DND-41 (cell line): Measurements from ENCODE around the gene NDUFB4.

Source experiments
- CTCF ChIP-seq: IDR thresholded peaks from 2 replicates; pipeline ENCODE4 v1.5.1; 2012; ENCODE audit warnings: borderline replicate concordance, low read length, moderate library complexity, mild to moderate bottlenecking; ENCODE audit not compliant: poor library complexity, severe bottlenecking; ENCODE audit errors: extremely low read depth
- EZH2 ChIP-seq: IDR thresholded peaks from 3 replicates; pipeline ENCODE4 v1.6.1; 2012; ENCODE audit warnings: borderline replicate concordance, low read depth, mild to moderate bottlenecking, moderate library complexity, low read length, inconsistent platforms; ENCODE audit not compliant: severe bottlenecking

GRCh38 chr3:120640231-120640630 is 44.1 kb downstream of the NDUFB4 start:
- TF ChIP-seq CTCF, result no peak
- no peak for TF ChIP-seq EZH2
